GM12872 (cell line): ENCODE results near the gene XCR1.

ENCODE experiments used
- CTCF ChIP-seq: IDR thresholded peaks from 3 replicates; pipeline ENCODE4 v1.5.1; 2011; ENCODE audit warnings: low read depth, mild to moderate bottlenecking, low read length, moderate library complexity; ENCODE audit not compliant: insufficient read depth

XCR1 gene

GRCh38 chr3:46031269-46031668 is 4.0 kb upstream of the XCR1 start:
- TF ChIP-seq CTCF = no peak

GRCh38 chr3:46030626-46031025 is 3.3 kb upstream of the XCR1 start:
- no peak for TF ChIP-seq CTCF

- no peak for TF ChIP-seq CTCF
Observed at GRCh38 chr3:46029953-46030543, 2.8 kb upstream of the XCR1 start.

- TF ChIP-seq CTCF = no peak
Observed at GRCh38 chr3:46027736-46028397, 584 bp upstream of the XCR1 start.

- TF ChIP-seq CTCF = no peak
Observed at GRCh38 chr3:46025139-46025538, 2.1 kb downstream of the XCR1 start.

GRCh38 chr3:46024131-46024530 is 3.2 kb downstream of the XCR1 start:
- TF ChIP-seq CTCF = no peak

GRCh38 chr3:46022909-46023785 is 4.1 kb downstream of the XCR1 start:
- TF ChIP-seq CTCF = no peak
